ENCODE measurements around the gene RASGRP4.
"Not testable (repeated sequence)": the region's sequence is repeated elsewhere in the genome, so short reads cannot be mapped to it uniquely, and the experiment has no call there.

The RASGRP4 gene

GRCh38 chr19:38425810-38426466, at the start of gene RASGRP4:
TSS of gene RASGRP4 (minus strand) at chr19:38426219. CDS start at chr19:38426091, 128 bp downstream.
- DNase-seq: no peak

DNA sequence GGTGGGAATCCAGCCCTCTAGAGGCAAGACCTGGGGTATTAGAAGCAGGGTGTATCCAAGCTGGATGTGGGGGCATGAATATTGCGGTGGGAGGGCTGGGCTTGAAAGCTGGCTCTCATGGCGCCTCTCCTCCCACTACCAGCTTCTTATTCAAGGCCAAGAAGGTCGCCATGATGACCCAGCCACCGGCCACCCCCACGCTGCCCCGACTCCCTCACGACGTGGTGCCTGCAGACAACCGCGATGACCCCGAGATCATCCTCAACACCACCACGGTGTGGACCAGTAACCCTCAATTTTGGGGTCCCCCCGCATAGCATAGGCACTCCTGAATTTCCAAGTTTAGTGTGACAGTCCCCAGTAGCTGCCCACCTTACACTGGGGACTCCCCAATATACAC, 49.2 kb upstream of the RASGRP4 start:
- no peak for DNase-seq

DNA sequence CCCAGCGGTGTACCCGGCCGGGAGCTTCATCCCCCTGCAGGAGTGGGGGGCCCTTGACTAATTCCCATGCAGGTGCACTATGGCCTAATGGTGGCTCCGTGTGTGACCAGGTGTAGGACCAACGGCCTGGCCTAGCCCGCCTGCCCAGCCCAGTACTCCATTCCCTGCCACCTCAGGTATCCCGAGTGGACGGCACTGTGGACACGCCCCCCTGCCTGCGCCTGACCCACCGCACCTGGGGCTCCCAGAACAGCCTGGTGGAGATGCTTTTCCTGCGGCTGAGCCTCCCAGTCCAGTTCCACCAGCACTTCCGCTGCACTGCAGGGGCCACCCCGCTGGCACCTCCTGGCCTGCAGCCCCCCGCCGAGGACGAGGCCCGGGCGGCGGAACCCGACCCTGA, 47.2 kb upstream of the RASGRP4 start:
- no peak for DNase-seq

- DNase-seq: not testable (repeated sequence)
These were observed 46.7 kb upstream of the RASGRP4 start for GRCh38 chr19:38472725-38473124.

GRCh38 chr19:38470788-38471480, 44.9 kb upstream of the RASGRP4 start:
- no peak for DNase-seq

DNA sequence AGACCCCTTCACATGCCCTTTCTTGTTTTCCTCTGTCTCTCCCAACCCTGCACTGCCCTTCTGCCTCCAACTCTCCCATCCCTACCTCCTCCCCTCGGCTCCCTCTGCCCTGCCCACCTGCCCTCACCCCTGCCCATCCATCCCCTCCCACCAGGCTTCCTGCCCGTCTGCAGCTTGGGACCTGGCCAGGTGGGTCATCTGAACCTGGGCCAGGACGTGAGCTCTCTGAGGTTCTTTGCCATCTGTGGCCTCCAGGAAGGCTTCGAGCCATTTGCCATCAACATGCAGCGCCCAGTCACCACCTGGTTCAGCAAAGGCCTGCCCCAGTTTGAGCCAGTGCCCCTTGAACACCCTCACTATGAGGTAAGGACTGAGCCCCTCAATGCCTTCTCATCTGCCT, 43.1 kb upstream of the RASGRP4 start:
- DNase-seq: no peak

- no peak for DNase-seq
These were observed 41.8 kb upstream of the RASGRP4 start for GRCh38 chr19:38467541-38468525.

DNA sequence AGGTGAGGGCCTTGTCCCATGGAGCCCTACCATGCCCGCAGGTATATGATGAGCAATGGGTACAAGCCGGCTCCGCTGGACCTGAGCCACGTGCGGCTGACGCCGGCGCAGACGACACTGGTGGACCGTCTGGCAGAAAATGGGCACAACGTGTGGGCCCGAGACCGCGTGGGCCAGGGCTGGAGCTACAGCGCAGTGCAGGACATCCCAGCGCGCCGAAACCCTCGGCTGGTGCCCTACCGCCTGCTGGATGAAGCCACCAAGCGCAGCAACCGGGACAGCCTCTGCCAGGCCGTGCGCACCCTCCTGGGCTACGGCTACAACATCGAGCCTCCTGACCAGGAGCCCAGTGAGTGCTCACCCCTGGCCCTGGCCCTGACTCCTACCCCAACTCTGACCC, 40.0 kb upstream of the RASGRP4 start:
- no peak for DNase-seq

DNA sequence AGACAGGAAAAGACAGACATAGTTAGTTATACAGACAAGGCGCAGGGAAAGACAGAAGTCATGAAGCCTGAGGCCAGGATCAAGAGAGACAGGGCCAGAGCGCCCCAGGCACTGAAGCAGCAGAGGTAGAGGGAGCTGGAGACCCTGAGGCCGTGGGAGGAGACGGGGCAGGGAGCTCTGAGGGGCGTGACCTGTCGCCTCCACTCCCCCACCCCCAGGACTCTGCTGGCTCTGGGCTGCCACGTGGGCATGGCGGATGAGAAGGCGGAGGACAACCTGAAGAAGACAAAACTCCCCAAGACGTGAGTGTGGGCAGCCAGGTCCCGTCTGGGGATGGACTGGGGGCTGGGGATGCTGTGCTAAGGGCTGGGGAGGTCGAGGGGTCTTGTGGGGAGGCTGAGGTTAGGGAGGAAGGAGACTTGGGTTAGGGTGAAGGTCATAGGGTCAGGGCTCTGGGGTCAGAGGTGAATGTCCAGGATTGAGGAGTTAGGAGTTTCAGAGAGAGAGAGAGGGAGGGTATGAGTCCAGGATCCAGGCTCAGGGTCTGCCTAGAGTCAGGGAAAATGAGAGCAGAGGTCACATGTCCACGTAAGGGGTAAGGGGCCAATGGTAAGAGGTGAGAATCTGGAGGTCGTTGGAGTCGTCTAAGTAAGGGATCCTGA, 38.5 kb upstream of the RASGRP4 start:
- DNase-seq: no peak

- DNase-seq: no peak
These were observed 37.3 kb upstream of the RASGRP4 start for GRCh38 chr19:38463365-38463764.

GRCh38 chr19:38458991-38459390, 33.0 kb upstream of the RASGRP4 start:
- no peak for DNase-seq

DNA sequence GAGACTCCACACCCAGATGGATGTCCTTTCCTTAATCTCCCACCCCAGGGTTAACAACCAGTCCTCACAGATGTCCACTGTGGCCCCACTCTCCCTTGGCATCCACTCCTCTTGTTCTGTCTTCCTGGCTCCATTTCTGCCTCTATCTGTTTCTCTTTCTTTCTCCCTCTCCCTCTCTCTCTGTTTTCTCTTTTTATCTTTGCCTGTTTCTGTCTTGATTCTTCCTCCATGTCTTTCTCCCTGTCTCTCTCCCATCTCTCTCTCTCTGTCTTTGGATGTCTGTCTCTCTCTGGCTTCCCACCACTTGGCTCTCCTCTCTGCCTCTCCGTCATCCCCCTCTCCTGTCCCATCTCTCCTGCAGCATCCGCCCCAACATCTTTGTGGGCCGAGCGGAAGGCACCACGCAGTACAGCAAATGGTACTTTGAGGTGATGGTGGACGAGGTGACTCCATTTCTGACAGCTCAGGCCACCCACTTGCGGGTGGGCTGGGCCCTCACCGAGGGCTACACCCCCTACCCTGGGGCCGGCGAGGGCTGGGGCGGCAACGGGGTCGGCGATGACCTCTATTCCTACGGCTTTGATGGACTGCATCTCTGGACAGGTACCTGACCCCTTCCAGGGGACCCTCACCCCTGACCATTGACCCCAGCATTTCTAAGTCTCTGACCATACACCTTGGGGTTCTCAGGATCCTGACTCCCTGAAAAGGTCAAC, 31.8 kb upstream of the RASGRP4 start:
- DNase-seq: no peak

GRCh38 chr19:38457202-38457601, 31.2 kb upstream of the RASGRP4 start:
- DNase-seq: no peak

GRCh38 chr19:38455031-38455430, 29.0 kb upstream of the RASGRP4 start:
- DNase-seq: peak; percentile 10

DNA sequence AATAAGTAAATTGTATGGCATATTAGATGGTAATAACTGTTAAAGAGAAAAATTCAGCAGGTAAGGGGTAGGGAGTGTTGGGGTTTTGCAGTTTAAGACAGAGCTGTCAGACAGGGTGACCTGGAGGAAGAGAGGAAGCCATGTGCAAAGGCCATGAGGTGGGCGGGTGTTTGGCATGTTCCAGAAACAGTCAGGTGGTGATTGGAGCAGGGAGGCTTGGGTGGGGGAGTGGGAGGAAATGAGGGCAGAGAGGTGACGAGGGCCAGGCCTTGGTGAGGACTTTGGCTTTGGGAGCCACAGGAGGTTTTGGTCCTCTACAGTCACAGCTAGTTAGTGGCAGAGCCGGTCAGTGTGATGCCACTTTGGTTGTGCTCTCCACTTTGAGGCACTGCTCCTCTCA, 27.6 kb upstream of the RASGRP4 start:
- DNase-seq: no peak

GRCh38 chr19:38452430-38453366, 26.7 kb upstream of the RASGRP4 start:
- no peak for DNase-seq

DNA sequence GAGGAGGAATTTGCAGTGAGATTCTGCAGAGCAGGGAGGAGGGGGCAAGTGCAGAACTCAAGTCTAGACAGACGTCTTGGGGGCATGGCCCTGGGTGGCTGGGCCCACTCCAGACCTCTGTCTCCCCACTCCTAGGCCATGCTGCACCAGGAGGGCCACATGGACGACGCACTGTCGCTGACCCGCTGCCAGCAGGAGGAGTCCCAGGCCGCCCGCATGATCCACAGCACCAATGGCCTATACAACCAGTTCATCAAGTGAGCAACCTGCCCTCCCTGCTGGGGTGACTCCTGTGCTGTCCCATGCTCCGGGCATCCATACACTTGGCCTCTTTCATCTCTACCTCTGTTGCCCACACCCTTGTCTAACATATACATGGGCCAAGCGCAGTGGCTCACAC, 25.6 kb upstream of the RASGRP4 start:
- no peak for DNase-seq

GRCh38 chr19:38451036-38451435, 25.0 kb upstream of the RASGRP4 start:
- DNase-seq: no peak

DNA sequence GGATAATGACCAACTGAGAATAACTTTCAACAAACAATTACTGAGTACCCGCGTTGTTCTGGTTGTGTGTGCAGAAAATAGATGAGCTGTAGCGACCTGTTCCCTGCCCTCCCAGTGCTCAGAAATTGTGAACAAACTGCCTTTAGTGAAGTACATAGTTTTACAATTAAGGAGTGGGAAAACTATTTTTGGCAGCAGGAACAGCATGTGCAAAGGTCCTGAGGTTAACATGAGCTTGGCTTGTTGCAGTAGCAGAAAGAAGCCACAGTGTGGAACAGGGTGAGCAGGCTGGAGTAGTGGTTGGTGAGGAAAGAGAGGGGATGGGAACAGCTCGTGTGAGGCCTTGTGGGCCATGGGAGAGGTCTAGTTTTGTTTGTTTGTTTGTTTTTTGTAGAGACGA, 23.5 kb upstream of the RASGRP4 start:
- DNase-seq: no peak

DNA sequence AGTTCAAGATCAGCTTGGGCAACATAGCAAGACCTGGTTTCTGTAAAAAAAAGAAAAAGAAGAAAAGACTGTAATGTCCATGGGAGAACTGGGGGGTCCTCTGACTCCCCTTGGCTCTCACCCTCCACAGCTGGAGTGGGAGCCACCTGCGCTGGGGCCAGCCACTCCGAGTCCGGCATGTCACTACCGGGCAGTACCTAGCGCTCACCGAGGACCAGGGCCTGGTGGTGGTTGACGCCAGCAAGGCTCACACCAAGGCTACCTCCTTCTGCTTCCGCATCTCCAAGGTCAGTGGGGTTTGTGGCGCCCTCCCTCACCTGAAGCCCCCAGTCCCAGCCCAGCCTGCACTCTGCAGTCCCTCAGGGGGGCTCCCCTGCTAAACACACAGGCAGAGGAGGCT, 22.2 kb upstream of the RASGRP4 start:
- no peak for DNase-seq

DNA sequence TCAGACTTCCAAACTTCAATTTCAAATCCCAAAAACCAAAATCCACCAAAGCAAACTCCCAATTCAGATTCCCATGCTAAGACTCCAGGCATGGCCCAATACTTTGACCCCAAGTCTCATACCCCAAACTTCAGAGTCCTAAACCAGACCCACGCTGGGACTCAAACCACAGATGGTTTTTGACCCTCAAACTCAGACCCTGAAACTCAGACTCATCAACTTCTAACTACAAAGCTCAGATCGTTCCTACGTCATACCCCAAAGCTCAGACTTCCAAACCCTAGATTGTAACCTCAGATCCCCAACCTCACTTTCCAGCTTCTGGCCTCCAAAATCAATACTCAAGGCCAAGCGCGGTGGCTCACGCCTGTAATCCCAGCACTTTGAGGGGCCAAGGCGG, 19.3 kb upstream of the RASGRP4 start:
- no peak for DNase-seq
